Hematopoietic multipotent progenitor cell treated with erythropoietin and hydrocortisone succinate and interleukin-3 and kit ligand, for 15 days (in vitro differentiated cells): ENCODE data around the gene PDIA5.

ENCODE experiments used
- DNase-seq: peaks from one replicate; pipeline ENCODE4 v3.0.0-alpha.2; 2015; ENCODE audit warnings: low spot score

The PDIA5 gene

DNA sequence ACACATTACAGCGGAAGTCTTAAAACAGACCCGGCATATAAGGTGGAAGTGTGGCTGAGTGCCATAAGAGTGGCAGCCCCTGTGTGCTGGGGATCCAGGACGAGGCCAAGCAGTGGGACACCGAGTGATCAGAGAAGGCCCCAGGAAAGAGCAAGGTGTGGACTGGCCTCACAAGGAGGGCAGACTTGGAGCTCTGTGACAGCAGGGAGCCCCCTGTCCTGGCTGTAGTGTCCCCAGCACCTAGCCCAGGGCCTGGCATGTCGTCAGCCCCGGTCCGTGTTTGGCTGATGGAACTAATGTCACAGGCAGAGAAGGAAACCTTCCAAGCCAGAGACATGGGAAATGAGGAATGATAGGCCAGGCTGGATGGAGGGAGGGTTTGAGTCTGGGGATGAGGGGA lies 4.8 kb downstream of the PDIA5 start:
- DNase-seq, result no peak

DNA sequence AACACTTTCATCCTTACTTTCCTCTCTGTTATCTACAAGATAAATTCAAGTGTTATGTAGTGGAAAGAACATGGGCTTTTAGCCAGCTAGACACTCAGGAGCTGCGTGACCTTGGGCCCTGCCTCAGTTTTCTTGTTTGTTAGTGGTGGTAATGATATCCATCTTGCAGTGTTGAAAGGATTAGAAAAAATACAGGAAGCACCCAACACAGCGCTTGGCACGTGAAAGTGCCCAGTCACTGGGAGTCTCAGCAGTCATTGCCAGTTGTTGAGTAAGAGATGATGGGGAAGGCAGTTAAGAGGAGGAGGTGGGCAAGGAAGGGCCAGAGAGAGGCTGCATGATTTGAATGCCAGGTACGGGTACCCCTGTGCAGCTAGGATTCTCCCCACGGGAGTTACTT lies 5.3 kb downstream of the PDIA5 start:
- no peak for DNase-seq

DNA sequence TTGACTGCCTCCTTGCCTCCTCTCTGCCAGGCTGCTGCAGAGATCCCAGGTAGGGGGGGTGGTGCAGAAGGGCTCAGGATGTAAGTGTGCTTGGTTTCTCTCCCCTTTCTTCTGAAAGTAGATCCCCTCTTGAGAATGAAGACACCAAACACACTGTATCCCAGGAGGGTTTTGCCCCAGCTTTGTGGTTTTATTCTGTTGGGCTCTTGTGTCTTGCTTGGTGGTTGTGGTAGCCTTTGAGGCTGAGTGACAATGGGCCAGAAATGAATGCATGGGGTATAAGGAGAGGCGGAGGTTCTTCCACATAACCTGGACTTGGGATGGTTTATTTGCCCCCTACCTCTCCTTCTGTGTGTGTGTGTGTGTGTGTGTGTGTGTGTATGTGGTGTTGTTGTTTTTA lies 5.7 kb downstream of the PDIA5 start:
- no peak for DNase-seq

DNA sequence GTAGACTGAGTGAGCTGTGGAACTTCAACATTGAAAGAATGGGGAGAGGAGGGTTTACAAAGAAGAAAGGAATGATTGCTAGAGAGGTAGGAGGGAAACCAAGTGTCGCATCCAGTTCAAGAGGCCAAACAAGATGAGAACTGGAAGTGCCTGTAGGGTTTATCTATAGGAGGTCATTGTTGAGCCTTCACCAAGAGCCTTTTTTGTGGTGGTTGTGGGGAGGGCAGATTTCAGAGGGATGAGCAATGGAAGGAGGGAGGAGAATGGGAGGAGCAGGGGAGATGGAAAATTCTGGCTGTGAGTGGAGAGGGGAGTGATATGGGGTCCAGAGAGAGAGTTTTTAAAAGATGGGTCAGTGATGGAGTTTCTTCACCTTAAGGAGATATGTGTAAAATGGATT lies 8.5 kb downstream of the PDIA5 start:
- DNase-seq, result no peak

DNA sequence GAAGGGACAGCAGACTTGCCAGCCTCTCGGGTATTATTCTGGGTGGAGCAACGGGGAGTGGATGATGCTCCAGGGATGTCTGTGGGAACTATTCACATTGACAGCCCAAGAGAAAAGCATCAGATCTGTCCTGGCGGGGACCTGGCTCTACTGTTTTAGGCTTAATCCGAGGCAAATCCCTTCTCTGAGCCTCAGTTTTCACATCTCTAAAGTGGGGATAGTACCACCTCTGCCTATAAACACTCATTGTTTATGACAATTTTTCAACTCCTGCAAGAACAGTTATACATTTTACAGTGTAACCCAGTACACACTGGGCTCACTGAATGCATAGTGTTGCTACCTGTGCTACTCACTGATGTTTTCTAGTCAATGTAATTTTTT lies 9.3 kb downstream of the PDIA5 start:
- no peak for DNase-seq

DNA sequence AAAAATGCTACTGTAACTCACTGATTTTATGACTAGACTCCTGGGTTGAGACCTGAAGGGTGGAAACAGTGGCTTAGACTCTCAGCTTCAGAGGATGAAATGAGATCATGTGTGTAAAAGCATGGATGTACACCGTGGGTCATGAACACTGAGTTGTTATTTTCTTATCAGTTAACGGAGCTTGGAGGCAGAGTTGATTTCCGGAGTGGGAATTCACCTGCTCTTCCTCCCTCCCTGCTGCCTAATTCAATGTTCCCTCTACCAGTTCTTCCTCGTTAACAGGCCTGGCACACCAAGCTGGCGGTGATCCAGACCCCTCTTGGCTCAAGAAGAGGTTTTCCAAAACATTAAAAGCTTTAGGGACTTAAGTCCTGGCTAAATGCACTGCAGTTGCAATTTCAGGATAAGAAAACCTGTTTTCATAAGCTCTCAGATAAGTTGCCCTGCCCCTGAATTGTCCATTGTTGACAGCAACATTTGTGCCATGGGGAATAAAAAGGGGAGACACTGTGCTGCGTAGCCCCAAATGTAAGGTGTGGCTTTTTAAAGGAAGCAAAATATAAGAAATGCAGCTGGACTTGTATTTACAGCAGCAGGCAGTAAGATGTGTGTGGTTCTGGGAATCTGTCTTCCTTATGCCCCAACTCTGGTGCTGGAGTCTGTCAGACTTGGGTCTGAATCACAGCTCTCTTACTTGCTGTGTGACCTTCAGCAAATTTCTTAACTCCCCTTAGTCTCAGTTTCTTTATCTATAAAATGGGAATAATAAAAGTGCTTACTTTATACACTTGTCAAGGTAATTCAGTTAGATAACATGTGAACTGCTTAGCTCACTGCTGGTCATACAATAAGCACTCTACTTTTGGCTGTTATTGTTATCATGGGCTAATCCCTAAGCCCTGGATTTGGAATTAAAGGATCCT lies 9.9 kb downstream of the PDIA5 start:
- DNase-seq, result no peak

DNA sequence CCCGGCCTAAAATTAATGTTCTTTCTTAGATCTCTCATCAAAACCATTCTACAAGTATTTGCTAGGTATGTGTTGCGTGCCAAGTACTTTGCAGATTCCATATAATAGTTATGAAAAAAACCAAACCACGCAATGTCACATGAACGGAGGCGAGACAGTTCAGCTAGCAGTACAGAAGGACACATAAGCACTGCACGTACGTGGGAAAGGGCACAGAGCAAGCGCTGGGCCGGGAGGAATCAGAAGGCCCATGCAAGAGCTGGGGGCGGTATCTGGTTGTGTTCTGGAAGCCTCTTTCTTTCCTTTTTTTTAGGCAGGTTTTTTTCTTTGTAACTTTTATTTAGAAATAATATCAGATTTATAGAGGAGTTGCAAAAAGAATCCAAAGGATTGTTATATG lies 11.3 kb downstream of the PDIA5 start:
- DNase-seq, result no peak

DNA sequence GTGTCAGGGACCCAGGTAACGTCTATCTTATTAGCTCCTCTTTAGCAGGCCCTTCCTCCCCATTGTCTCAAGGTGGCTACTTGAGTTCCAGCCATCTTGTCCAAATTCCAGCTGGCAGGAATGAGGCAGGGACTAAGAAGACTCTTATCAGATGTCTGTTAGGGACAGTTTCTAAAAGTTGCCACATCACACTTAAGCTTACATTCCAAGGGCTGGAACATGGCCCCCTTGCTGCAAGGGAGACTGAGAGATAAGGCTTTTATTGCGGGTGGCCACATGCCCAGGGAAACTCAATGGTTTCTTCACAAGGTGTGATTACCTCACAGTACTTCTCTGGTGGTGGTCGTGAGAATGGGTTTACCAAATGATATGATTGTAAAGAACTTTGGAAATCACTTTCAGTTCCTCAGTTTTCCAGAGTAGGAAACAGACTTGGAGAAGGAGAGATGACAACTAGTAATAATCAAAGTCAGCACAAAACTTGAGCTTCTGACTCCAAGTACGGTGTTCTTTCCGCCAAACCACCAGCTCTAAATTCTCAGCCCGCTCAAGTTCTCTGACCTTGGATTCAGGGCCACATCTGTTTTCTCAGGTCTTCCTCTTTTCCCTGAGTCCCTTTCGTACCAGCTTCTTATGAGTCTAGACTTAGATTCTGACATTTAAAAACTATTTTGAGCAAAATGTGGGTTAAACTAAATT lies 14.2 kb downstream of the PDIA5 start:
- DNase-seq, result no peak

DNA sequence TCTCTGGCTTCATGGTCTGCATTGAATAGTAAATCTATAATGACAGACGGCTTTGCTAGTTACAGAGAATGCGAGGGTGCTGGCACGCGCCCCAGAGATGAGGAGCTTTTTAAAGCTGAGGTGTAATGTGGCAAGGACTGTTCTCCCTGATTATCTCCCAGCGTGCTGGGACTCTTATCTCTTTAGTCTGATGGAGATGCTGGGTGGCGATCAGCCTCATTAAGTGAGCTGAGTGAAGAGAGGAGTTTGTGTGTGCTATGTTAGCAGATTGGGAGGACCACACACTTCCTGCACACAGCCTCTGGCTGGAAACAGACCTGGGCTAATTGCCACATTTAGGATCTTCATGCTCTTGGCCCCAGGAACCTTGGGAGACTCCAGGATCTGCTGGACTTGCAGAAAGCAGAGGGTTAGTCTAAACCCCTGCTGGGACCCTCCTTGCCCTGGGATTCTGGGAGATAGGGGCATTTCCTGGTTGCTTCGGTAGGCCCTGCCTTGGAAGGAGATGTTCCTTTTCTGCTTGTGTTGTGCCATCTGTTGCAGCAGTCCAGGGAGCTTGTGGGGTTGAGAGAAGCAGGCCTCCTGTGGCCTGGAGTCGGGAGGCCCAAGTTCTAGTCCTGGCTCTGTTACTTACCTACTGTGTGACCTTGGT lies 15.0 kb downstream of the PDIA5 start:
- no peak for DNase-seq

DNA sequence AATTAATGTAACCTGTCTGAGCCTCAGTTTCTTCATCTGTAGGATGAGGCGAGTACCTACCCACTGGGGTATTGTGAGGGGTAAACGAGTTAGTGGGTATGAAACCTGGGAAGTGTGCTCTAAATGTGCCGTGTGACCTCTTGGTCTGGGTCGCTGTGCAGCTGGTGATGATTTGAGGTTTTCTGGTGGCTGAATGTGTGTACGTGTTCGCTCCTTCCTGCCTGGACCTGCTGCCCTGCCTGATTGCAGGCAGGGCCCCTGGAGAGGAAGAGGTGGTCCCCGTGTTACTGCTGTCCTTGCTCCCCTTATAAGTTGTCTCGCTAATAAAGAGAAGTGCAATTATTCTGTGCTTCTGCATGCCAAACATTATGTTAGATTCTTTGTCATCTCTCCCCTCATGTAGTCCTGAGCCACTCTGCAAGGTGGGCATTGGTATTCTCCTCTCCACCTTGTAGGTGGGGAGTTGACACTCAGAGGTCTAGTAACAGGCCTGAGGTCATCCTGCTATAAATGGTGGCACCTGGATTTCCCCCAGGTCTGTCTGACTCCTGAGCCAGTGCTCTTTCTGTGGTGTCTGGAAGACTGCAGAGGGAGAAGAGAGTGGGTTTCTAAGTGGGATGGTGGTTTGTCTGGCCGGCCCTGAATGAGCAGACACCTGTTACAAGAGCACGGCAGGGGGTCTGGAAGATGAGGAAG lies 15.7 kb downstream of the PDIA5 start:
- DNase-seq, result no peak

DNA sequence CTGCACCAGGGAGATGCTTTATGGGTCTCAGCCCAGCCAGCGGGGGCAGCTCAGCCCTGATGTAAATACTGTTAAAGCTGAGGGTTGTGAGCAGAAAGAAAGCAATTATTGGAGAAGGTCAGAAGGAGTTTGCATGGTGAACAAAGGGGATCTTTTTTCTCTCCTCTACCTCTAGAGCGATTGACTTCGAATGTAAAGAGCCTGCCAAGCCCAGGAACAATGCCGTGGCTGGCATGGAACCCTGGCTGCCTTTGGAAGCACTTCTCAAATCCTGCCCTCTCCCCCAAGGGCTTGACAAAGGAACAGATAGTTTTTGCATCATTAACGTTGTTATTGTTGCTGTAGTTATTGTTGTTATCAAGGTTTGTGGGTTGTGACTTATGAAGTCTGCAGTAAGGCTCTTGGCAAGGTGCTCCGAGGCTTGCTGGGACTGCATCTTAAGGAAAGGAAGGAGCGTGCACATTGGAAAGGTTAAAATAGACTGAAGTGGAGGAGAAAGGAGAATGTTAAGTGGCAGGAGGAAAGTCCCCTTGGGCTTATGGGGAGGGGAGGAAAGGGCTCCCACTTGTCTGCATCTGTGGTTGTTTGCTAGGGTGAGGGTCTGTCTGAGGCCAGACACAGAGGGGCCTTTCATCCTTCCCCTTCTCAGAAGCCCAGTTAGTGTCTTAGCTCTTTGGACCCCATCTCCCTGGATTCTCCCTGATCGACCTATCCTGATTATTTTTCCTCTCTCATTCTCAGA lies 16.7 kb downstream of the PDIA5 start:
- DNase-seq, result no peak

DNA sequence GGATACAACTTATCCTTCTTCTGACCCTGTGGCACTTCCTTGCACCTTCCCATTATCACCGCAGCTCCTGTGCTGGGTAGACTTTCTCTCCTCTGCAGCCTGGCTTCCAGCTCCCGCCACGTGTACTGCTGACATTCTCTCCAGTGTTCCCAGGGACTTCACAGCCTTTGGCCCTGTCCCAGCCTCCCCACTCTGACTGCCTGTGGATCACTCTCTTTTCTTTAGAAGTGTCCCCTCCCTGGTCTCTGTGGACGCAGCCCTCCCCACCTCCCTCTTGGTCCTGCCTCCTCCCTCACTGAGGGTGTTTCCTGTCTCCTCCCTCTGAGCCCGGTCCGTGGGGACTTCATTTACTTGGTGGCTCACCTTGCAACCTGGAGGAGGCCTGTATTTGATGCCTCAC lies 17.4 kb downstream of the PDIA5 start:
- DNase-seq, result no peak

DNA sequence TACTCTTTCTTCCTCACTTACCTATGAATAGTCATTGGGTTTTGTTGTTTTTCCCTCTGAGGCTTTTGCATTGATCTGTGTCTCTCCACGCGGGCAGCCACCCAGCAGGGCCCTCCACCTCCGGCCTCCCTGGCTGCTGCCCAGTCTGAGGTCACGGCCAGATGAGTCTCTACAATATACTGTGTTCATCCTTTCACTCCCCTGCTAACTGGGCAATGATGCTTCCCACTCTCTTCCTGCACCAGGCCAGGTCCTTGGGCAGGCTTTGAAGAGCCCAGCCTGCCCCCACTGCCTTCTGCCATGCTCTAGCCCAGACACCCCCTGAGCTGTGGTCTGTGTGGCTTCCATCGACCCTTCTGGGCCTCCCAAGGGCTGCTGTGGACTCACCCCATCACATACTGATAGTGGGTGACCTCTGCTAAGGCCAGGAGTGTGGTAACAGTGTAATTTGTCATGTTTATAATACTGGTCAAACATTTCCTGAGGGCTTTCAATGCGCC lies 18.0 kb downstream of the PDIA5 start:
- DNase-seq, result no peak

DNA sequence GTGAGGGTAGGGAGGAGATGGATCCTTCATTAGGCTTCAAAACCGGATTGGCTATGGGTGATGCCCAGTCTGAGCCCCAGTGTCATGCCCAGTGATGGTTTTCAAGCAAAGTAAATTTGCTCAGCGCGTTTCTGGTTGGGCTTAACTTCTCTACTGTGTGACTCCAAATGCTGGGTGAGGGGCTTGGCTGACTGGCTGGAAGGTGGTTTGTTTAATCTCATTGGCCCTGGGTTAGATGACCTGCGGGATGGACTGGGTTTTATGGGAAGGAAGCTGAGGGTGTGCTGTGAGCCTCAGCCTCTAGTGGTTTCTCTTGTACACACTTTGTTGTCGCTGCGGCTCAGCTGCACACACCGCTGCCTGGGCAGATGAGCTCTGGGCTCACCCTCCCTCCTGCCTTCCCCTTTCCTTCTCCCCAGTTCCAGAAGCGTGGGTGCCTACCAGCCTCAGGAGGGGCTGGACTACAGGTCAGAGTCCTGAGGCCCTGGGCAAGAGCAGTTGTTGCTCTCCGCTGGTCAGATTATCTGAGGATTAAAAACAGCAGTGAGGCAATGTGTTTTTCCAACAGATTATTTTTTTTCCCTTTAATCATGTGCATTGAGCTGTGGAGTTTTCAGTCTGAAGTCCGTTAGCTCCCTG lies 18.6 kb downstream of the PDIA5 start:
- DNase-seq, result no peak

DNA sequence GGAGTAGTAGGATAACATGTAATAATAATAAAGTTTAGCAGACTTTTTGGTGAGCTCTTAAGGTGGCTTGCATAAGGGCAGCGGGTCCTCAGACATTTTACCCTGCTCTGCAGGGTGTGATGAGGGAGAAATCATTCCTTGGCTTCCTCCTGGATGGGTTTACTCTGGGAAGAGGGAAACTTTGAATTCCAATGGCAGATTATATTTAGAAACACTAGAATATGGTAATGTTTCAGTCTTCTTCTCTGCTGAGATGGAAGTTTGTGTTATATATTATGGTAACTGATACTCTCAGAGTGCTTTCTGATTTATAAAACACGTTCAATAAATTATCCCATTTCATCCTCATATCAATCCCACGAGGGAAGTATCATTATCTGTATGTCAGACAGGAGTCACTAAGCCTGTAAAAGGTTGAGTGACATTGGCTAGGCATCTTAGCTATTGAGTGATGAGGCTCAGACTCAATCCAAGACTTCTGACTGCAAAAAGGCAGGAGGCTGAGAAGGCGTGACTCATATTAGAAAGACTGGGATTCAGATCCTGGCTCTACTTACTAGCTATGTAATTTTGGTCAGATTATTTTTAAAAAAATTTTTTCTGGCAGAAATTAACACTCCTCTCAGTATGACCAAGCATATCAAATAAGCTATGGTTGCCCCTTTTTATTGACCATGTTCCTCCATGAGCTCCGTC lies 19.3 kb downstream of the PDIA5 start:
- DNase-seq, result no peak

DNA sequence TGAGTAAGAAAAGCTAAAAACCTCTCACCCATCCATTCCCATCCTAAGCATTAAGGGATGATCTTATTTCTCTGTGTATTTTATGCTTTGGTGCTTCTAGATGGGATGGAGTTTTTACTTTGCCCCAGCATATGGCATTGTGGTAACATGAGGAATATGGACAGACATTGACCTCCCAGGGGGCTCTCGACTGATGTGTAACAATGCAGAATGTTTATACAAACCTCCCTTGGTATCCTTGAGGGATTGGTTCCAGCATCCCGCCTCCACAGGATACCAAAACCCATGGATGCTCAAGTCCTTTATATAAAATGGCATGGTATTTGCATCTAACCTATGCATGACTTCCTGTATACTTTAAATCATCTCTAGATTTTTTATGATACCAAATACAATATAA lies 21.6 kb downstream of the PDIA5 start:
- DNase-seq, result no peak

DNA sequence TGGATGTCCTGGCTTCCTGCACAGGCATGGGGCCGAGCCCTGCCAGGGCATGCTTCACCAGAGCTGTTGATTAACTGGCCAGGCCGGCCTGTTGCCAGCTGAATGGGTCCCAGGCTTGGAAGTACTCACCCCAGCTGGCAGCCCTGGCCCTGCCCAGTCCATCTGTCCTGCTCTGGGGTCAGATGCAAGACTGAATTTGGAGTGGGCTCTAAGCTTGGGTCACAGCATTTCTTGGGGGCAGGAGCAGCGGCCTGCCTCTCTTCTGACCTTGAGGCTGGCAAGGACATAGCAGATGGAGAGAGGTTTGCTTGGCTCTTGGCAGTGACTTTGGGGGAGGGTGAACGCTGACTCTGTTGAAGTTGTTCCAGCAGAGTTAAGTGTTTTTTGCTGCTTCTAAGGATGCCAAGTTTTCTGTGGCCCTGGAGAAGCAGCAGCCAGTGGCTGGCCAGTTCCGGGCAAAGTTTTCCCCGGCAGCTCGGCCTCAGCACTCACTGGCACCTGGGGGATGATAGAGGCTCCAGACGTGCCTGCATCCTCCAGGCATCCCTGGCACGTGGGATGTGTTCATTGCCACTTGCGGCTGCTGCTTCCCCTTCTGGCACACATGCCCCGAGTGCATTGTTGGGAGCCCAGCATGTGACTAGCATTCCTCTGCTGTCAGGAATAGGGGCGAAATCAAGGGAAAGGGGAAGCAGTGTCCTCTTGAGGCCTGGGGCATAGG lies 22.9 kb downstream of the PDIA5 start:
- no peak for DNase-seq

DNA sequence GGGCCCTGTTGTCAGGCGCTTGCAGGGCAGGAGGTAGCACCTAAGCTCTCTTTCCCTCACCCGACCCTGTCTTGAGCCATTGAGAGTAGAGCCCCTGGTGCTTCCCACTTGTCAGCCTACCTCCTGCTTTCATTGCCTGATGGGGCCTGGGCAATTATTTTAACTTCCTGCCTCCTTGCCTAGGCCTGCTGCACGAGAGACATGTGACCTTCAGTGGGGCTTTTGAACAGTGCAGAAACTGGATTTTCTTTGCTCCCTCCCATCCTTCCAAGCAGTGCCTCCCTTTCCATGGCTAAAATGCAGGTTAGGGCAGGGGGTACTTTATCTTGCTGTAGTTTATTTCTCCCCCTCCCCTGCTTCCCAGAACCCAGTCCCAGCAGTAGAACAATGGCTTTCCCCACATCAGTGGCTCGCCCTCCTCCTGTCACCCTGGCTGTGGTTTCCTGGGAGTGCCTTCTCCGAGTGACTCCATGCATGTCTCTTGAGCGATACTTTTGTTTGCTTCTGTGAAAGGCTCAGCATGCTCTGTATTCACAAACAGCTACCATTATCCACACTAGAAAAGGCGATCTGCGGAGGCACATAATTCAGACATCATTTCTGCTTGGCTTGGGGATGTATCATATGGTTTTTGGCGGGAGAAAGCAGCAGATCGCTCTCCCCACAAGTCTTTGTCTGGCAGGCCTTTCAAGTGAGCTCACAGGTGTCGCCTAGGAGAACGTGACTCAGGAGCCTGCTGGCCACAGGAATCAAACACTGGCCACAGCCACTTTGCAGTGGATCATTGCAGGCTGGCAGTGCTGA lies 24.1 kb downstream of the PDIA5 start:
- DNase-seq, result no peak

DNA sequence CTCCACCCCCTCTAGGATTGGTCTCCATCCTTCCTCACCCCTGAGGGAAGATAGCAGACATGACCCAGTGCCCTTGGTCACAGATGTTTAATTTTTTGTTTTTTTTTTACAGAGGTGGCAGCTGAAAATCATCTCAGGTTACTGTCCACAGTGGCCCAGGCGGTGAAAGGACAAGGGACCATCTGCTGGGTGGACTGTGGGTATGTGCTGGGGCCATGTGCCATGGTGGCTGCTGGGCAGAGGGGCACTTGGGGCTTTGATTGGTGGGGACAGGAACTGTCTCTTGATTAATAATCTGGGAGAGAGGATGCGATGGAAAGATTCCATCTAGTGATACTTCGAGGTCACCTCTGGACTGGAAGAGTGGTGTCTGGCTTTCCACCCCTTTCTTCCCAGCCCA lies 25.4 kb downstream of the PDIA5 start:
- DNase-seq, result no peak
